ENCODE data around the gene HBS1L.

DNA sequence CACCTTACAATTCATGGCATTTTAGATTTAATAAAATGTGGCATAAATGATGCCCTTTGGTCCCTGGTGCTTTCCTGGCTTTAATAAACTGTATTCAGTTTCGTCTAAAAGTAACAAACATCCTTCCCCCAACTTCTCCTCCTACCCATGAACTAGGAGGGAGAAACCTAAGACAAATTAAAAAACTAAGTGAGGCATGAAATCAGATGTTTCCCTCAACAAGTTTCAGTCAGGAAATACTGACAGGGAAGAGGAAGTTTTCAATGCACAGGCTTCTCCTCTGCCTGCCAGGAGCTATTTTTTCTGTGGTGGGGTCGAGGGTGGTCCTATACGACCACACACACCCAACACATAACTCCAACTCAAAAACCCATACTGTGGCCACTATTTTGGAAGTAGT lies 10.0 kb downstream of the HBS1L start:
- TF ChIP-seq POLR2A (IDR thresholded peaks at IDR 0.05) = no peak
- TF ChIP-seq, protein P1, sequence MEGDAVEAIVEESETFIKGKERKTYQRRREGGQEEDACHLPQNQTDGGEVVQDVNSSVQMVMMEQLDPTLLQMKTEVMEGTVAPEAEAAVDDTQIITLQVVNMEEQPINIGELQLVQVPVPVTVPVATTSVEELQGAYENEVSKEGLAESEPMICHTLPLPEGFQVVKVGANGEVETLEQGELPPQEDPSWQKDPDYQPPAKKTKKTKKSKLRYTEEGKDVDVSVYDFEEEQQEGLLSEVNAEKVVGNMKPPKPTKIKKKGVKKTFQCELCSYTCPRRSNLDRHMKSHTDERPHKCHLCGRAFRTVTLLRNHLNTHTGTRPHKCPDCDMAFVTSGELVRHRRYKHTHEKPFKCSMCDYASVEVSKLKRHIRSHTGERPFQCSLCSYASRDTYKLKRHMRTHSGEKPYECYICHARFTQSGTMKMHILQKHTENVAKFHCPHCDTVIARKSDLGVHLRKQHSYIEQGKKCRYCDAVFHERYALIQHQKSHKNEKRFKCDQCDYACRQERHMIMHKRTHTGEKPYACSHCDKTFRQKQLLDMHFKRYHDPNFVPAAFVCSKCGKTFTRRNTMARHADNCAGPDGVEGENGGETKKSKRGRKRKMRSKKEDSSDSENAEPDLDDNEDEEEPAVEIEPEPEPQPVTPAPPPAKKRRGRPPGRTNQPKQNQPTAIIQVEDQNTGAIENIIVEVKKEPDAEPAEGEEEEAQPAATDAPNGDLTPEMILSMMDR (IDR thresholded peaks at IDR 0.05) = no peak
